GM12872 (cell line): ENCODE measurements around the gene PRCC.

Source experiments
- TF ChIP-seq, protein P1 (sequence below): IDR thresholded peaks from 3 replicates; pipeline ENCODE4 v1.5.1; 2011; ENCODE audit warnings: low read depth, mild to moderate bottlenecking, low read length, moderate library complexity; ENCODE audit not compliant: insufficient read depth

Gene PRCC

DNA sequence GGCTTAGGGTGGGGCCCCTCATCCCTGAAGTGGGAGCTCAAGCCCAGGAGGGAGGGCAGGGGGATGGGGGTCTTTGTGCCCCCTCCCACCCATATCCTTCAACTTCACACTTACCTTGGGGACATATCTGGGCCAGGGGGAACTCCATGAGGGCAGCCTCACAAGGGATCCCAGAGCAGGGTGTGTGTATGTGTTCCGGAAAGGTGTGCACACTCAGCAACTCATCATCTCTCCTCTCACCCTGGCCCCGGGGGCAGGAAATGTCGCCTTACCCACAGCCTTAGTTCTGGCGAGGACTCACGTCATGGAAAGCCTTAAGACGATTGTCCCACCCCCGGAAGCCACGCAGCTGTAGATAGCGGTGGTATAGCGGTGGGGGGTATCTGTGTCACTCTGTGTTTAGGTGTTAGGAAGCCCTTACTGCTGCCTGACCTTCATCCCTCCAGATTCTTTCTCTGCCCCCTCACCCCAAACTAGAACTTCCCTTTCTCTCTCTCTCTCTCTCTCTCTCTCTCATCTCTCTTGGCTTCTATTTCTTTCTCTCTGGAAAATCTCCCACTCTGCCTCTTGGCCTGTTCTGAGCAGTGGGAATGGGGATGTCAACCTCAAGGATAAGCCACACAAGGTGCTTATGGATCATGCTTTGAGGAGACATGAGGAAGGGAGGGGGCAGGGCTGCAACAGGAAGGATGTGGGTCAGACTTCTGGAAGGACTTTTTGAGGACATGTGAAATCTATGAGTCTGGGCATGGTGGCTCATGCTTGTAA is 49.4 kb downstream of the PRCC start, which contains the start of gene SH2D2A:
Gene SH2D2A (minus strand): TSS at position 288 of the 768 bp plus-strand sequence. CDS start 140 bp downstream, at position 148.
- TF ChIP-seq, protein P1, sequence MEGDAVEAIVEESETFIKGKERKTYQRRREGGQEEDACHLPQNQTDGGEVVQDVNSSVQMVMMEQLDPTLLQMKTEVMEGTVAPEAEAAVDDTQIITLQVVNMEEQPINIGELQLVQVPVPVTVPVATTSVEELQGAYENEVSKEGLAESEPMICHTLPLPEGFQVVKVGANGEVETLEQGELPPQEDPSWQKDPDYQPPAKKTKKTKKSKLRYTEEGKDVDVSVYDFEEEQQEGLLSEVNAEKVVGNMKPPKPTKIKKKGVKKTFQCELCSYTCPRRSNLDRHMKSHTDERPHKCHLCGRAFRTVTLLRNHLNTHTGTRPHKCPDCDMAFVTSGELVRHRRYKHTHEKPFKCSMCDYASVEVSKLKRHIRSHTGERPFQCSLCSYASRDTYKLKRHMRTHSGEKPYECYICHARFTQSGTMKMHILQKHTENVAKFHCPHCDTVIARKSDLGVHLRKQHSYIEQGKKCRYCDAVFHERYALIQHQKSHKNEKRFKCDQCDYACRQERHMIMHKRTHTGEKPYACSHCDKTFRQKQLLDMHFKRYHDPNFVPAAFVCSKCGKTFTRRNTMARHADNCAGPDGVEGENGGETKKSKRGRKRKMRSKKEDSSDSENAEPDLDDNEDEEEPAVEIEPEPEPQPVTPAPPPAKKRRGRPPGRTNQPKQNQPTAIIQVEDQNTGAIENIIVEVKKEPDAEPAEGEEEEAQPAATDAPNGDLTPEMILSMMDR: no peak

DNA sequence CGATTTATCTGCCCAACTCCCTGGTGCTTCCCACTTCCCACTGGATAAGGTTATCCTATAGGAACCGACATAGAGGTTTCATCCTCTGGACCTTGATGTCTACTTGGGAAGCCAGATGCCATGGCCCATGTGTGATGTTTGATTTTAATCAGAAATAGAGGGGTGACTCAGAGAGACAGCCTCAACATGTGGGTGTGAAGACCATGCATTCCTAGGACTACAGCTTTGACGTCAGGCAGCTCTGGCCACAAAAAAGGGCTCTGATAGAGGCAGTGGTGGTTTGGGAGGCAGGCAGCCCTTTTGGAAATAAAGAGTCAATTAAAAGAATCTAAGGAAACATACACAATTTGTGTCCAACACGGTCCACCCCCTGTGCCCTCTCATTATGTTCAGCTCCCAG is 54.5 kb downstream of the PRCC start:
- TF ChIP-seq, protein P1: no peak

DNA sequence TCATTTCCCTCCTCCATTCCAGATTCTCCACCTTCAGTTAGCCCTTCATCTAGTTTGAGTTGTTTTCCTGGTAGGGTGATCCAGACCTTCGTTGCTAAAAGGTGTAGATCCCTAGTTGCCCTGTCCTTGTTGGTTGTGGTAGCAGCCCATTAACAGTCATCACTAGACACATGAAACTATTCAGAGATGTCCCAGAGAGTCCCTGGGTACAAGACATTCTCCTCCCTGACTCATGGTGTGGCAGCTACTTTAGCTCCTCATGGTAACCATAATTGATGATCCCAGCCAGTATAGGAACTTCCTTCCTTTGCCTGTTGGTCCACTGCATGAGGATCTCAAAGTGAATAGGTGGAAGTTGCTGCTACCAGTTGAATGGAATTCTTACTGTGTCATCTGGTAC is 55.3 kb downstream of the PRCC start:
- TF ChIP-seq, protein P1: no peak

DNA sequence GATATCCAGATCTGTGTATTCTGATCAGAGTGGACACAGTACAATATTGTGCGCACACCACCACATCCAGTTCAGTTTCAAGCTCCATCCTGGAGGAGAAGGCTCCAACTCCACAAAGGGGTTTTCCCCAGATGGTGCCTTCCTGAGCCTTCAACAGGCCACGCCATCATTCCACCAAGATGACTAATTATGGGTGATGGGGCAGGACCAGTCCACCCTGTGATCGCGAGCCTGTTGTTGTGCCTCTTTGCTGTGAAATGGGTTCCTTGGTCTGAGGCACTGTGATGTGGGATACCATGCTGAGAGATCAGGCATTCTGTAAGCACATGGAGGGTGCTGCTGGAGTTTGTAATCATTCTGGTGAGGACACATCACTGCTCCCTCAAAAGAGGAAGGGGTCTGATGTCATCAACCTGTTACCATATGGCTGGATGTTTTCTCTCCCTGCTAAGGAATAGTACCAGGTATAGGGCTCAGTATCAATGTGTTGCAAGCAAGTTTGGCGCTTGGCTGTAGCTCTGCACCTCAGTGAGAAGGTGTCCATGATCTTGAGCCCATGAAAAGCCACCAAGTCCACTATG is 56.0 kb downstream of the PRCC start:
- TF ChIP-seq, protein P1: no peak

DNA sequence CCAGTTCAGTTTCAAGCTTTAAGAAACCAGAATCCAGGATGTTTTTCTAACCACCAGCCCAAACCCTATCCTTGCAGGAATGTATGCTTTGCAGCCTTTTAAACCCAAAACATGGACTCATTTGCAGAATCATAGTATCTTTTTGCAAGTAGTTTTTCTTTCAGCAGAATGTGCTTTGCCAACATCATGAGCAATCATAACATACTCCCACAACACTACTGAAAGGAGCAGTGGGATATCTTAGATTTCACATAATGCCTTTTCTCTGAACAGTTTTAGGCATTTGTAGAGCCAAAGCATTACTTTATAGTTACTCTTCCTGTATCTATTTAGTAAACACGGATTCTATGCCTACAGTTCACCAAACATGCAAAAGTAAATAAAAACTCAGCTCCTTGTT is 59.3 kb downstream of the PRCC start:
- TF ChIP-seq, protein P1: no peak

DNA sequence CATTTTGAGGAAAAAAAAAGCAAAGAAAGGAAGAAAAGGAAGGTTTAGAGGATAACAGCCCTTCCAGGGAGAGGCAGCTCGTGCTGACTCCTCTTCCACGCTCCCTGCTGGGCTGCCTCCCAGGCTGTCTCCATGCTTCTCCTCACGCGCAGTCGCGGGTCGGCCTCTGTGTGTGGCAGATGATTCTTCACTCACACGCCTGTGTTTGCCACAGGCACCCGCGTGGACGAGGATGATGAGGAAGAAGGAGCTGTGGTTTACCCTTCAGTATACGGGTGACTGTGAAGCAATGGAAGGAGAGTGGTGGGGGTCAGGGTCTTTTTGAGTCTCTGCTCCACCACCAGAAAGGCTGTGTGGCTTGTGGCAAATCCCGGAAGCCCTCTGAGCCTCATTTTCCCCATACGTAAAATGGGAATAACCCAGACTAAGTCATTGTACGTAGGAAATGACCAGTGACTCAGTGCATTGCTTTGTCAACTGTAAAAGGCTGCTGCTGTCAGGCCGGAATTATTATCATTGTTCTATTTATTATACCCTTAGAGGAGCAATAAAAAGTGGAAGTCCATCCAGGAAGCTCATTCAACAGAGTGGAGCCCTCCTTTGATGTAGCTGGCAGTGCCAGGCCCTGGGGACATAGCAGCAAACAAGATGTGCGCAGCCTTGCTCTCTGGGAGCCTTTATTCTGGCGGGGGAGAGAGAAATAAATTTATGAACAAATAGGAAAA is 61.2 kb downstream of the PRCC start:
- TF ChIP-seq, protein P1: no peak

DNA sequence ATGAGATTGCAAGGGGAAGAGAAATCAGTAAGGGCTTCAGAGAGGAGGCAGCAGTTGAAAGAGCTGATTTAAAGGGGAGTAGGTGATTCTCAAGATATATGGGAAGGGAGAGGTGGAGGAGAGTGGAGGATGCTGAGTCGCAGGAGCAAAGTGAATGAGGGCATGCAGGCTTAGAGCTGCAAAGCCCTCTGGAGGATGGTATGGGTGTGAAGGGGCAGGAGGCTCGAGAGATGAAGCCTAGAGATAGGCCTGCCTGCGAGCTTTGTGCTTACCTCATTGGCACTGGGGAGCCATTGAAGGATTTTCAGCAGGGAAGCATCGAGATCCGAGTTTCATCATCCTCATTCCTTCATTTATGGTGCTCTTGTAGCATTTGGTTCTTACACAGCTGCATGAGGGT is 65.1 kb downstream of the PRCC start:
- TF ChIP-seq, protein P1: no peak
